ENCODE measurements around the gene WNT9B. TPM values are rescaled to one million over a fixed set of nuclear protein-coding genes. Genes with fewer than 3 reads are reported as not detected.

The WNT9B gene
- total RNA-seq, 1 experiment from 2014 or later = 0.70 TPM

DNA sequence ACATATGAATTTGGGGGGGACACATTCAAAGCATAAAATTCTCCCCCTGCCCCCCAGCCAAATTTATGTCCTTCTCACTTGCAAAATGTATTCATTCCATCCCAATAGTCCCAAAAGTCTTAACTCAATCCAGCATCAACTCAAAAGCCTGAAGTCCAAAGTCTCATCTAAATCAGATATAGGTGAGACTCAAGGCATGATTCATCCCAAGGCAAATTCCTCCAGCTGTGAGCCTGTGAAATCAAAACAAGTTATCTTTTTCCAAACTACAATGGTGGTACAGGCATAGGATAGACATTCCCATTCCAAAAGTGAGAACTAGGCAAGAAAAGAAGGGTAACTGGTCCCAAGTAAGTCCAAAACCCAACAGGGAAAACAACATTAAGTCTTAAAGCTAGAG lies 65.7 kb downstream of the WNT9B start:
- H4K91ac ChIP-seq (ENCODE audit: insufficient read length, low read depth, low read length) = no peak overlapping the region
- no peak overlapping the region for H2BK120ac ChIP-seq (ENCODE audit: low read depth, low read length, poor library complexity, severe bottlenecking)
- Mint-ChIP-seq H3K4me1 (peaks cover 3% of the 10 kb centered on the region in 2 experiments), H3K27me3 (ENCODE audit: low read depth) (peaks cover 15% of the 10 kb centered on the region), H3K27ac (no peak overlapping the region), H3K4me3 (no peak overlapping the region), H3K36me3 (ENCODE audit: insufficient read depth in 1 of 3, low read depth in 3 of 3) (no peaks in the 10 kb centered on the region), H3K9me3 (peaks cover 0 to 2% of the 10 kb centered on the region in 2 experiments; a peak in 2 of 5 replicates)
- H3K23ac ChIP-seq (ENCODE audit: insufficient read length, low read depth, low read length) = no peak overlapping the region
- no peak overlapping the region for H3K27ac ChIP-seq (ENCODE audit: insufficient read length, low read depth, low read length)
- no peak overlapping the region for H2BK20ac ChIP-seq (ENCODE audit: low read depth, low read length, poor library complexity, severe bottlenecking)
- no peak overlapping the region for H2AK5ac ChIP-seq (ENCODE audit: insufficient read length, low read length)
- H2BK5ac ChIP-seq (ENCODE audit: insufficient read length, low read length) = no peak overlapping the region
- H3T11ph ChIP-seq (ENCODE audit: low read length) = no peak overlapping the region
- H3K4ac ChIP-seq (ENCODE audit: low read depth, low read length) = no peak overlapping the region
- no peak overlapping the region for H3K9ac ChIP-seq (ENCODE audit: extremely low read depth, insufficient read length, low read length)
- no peak overlapping the region for H3K14ac ChIP-seq (ENCODE audit: insufficient read depth, low read length)
- no peak overlapping the region for H2AFZ ChIP-seq (ENCODE audit: low read length)
- H3K23me2 ChIP-seq (ENCODE audit: insufficient read length, low read depth, low read length, poor library complexity, severe bottlenecking) = no peaks in the 10 kb centered on the region
- no peaks in the 10 kb centered on the region for H3K27me3 ChIP-seq (ENCODE audit: insufficient read depth, low read length)
- no peaks in the 10 kb centered on the region for H3K79me1 ChIP-seq (ENCODE audit: insufficient read depth, low read depth, low read length, poor library complexity, severe bottlenecking)
- H3K4me1 ChIP-seq (ENCODE audit: insufficient read depth, low read length) = no peaks in the 10 kb centered on the region
- no peak overlapping the region for H3K56ac ChIP-seq (ENCODE audit: insufficient read length, low read depth, low read length)
- no peaks in the 10 kb centered on the region for H3K9me3 ChIP-seq (ENCODE audit: control insufficient read depth, low read depth, low read length)
- no peak overlapping the region for H4K5ac ChIP-seq (ENCODE audit: insufficient read length, low read depth, low read length)
- H3K4me2 ChIP-seq (ENCODE audit: insufficient read depth, insufficient read length, low read length) = no peak overlapping the region
- no peak overlapping the region for H2BK12ac ChIP-seq (ENCODE audit: insufficient read length, low read depth, low read length)
- H3K79me2 ChIP-seq (ENCODE audit: insufficient read depth, low read length) = no peaks in the 10 kb centered on the region
- no peak overlapping the region for H3K18ac ChIP-seq (ENCODE audit: insufficient read length, low read depth, low read length)
- no peak overlapping the region for H2BK15ac ChIP-seq (ENCODE audit: low read depth, low read length)
- TF ChIP-seq, protein P1, sequence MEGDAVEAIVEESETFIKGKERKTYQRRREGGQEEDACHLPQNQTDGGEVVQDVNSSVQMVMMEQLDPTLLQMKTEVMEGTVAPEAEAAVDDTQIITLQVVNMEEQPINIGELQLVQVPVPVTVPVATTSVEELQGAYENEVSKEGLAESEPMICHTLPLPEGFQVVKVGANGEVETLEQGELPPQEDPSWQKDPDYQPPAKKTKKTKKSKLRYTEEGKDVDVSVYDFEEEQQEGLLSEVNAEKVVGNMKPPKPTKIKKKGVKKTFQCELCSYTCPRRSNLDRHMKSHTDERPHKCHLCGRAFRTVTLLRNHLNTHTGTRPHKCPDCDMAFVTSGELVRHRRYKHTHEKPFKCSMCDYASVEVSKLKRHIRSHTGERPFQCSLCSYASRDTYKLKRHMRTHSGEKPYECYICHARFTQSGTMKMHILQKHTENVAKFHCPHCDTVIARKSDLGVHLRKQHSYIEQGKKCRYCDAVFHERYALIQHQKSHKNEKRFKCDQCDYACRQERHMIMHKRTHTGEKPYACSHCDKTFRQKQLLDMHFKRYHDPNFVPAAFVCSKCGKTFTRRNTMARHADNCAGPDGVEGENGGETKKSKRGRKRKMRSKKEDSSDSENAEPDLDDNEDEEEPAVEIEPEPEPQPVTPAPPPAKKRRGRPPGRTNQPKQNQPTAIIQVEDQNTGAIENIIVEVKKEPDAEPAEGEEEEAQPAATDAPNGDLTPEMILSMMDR (conservative IDR thresholded peaks at IDR 0.05) = no peak
- H4K8ac ChIP-seq (replicated peaks; ENCODE audit: insufficient read length, low read depth, low read length) = no peak overlapping the region
- DNase-seq = no peak
- H4K20me1 ChIP-seq (ENCODE audit: control insufficient read depth, insufficient read depth, insufficient read length) = no peaks in the 10 kb centered on the region
